ENCODE data around the gene GOLGA2. TPM values are rescaled to one million over a fixed set of nuclear protein-coding genes. Genes with fewer than 3 reads are reported as not detected.
A peak's percentile ranks its signal among the peaks of the same experiment; 100 is the strongest.

GOLGA2 gene
- total and polyA plus RNA-seq, 2 of the 13 experiments (the other 11 are each of a cell fraction or from before 2014, with no cell fraction given) = 45.3 to 45.8 TPM

DNA sequence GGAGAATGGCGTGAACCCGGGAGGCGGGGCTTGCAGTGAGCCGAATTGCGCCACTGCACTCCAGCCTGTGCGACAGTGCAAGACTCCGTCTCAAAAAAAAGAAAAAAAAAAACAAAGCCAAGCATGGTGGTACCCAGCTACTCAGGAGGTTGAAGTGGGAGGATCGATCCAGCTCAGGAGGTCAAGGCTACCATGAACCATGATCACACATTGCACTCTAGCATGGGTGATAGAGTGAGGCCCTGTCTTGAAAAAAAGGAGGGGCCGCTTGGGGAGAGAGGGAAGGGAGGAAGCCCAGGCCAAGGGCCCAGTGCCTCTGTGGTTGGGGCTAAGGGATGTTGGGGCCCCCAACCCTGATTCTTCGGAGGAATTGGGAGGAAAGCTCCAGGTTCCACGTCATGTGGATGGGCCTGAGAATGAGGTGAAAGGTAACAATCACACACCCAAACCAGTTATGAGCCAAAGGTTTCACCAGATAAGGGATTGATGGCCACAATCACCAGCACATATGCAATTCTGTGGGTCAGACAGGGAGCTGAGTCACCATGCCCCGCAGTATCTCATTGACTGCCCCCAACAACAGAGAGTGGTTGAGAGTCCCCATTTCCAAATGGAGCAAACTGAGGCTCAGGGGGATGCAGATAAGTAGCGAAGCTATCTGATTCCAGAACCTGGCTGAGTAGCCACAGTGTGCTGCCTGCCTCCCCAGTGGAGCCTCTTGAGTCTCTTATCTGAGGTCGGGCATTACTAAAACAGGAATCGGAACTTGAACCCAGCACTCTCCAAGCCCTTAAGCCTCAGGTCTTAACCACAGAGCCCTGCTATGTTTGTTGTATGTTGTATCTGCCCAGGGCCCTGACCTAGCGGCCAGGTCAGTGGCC, 20.8 kb upstream of the GOLGA2 start (continued):
- TF ChIP-seq, protein P1, sequence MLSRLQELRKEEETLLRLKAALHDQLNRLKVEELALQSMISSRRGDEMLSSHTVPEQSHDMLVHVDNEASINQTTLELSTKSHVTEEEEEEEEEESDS (CRISPR knock-in tag; IDR thresholded peaks at IDR 0.05; ENCODE audit: borderline replicate concordance) = no peak
- TF ChIP-seq HOXA3 (CRISPR knock-in tag; IDR thresholded peaks at IDR 0.05) (peak; percentile 62; the same call in 1 of the 2 replicates), MAFG (CRISPR knock-in tag; IDR thresholded peaks at IDR 0.05) (no peak), ZNF747 (CRISPR knock-in tag; IDR thresholded peaks at IDR 0.05; ENCODE audit: borderline replicate concordance) (no peak), ARNT (IDR thresholded peaks at IDR 0.05) (no peak), ZNF484 (CRISPR knock-in tag; IDR thresholded peaks at IDR 0.05; ENCODE audit: borderline replicate concordance, low read depth) (no peak), SMAD1 (CRISPR knock-in tag; IDR thresholded peaks at IDR 0.05; ENCODE audit: borderline replicate concordance, low read depth) (no peak), TOPORS (CRISPR knock-in tag; IDR thresholded peaks at IDR 0.05) (no peak), ZNF34 (CRISPR knock-in tag; IDR thresholded peaks at IDR 0.05; ENCODE audit: borderline replicate concordance) (no peak), AHR (CRISPR knock-in tag; IDR thresholded peaks at IDR 0.05) (no peak), GFI1 (CRISPR knock-in tag; IDR thresholded peaks at IDR 0.05; ENCODE audit: borderline replicate concordance) (no peak), SOX5 (CRISPR knock-in tag; IDR thresholded peaks at IDR 0.05; ENCODE audit: borderline replicate concordance) (no peak), ONECUT2 (CRISPR knock-in tag; IDR thresholded peaks at IDR 0.05) (peak; percentile 83), ZNF367 (CRISPR knock-in tag; IDR thresholded peaks at IDR 0.05; ENCODE audit: borderline replicate concordance) (no peak), ETV6 (CRISPR knock-in tag; conservative IDR thresholded peaks at IDR 0.05) (no peak), SIX1 (CRISPR knock-in tag; IDR thresholded peaks at IDR 0.05; ENCODE audit: borderline replicate concordance) (no peak), ZNF777 (CRISPR knock-in tag; IDR thresholded peaks at IDR 0.05) (no peak), SKI (IDR thresholded peaks at IDR 0.05; ENCODE audit: partially characterized antibody) (no peak), SRY (CRISPR knock-in tag; IDR thresholded peaks at IDR 0.05) (peak; percentile 42; the same call in 1 of the 2 replicates)
- TF ChIP-seq, protein P2, sequence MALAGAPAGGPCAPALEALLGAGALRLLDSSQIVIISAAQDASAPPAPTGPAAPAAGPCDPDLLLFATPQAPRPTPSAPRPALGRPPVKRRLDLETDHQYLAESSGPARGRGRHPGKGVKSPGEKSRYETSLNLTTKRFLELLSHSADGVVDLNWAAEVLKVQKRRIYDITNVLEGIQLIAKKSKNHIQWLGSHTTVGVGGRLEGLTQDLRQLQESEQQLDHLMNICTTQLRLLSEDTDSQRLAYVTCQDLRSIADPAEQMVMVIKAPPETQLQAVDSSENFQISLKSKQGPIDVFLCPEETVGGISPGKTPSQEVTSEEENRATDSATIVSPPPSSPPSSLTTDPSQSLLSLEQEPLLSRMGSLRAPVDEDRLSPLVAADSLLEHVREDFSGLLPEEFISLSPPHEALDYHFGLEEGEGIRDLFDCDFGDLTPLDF (CRISPR knock-in tag; IDR thresholded peaks at IDR 0.05) = no peak
- TF ChIP-seq, protein P3, sequence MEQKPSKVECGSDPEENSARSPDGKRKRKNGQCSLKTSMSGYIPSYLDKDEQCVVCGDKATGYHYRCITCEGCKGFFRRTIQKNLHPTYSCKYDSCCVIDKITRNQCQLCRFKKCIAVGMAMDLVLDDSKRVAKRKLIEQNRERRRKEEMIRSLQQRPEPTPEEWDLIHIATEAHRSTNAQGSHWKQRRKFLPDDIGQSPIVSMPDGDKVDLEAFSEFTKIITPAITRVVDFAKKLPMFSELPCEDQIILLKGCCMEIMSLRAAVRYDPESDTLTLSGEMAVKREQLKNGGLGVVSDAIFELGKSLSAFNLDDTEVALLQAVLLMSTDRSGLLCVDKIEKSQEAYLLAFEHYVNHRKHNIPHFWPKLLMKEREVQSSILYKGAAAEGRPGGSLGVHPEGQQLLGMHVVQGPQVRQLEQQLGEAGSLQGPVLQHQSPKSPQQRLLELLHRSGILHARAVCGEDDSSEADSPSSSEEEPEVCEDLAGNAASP (CRISPR knock-in tag; IDR thresholded peaks at IDR 0.05; ENCODE audit: borderline replicate concordance) = no peak
- TF ChIP-seq, protein P4, sequence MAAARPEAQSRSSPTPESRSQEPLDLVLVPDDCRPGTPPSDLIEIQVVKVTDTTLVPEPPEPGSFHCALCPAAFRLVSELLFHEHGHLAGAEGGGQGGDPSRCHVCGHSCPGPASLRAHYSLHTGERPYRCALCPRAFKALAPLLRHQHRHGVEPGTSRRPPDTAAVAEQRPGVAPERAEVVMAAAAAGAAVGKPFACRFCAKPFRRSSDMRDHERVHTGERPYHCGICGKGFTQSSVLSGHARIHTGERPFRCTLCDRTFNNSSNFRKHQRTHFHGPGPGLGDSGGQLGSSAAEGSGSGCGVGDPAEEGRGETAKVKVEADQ (CRISPR knock-in tag; IDR thresholded peaks at IDR 0.05; ENCODE audit: borderline replicate concordance) = no peak
- TF ChIP-seq, protein P5, sequence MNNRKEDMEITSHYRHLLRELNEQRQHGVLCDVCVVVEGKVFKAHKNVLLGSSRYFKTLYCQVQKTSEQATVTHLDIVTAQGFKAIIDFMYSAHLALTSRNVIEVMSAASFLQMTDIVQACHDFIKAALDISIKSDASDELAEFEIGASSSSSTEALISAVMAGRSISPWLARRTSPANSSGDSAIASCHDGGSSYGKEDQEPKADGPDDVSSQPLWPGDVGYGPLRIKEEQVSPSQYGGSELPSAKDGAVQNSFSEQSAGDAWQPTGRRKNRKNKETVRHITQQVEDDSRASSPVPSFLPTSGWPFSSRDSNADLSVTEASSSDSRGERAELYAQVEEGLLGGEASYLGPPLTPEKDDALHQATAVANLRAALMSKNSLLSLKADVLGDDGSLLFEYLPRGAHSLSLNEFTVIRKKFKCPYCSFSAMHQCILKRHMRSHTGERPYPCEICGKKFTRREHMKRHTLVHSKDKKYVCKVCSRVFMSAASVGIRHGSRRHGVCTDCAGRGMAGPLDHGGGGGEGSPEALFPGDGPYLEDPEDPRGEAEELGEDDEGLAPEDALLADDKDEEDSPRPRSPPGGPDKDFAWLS (CRISPR knock-in tag; IDR thresholded peaks at IDR 0.05; ENCODE audit: borderline replicate concordance) = no peak
- TF ChIP-seq, protein P6, sequence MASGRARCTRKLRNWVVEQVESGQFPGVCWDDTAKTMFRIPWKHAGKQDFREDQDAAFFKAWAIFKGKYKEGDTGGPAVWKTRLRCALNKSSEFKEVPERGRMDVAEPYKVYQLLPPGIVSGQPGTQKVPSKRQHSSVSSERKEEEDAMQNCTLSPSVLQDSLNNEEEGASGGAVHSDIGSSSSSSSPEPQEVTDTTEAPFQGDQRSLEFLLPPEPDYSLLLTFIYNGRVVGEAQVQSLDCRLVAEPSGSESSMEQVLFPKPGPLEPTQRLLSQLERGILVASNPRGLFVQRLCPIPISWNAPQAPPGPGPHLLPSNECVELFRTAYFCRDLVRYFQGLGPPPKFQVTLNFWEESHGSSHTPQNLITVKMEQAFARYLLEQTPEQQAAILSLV (CRISPR knock-in tag; IDR thresholded peaks at IDR 0.05; ENCODE audit: borderline replicate concordance) = 0 out of 2 replicates have a peak, but pooled peaks have one; percentile 26

All from HepG2 (cell line).